NT2/D1 (cell line): ENCODE results near the gene UBAP1.

Source experiments
- SUZ12 ChIP-seq: IDR thresholded peaks from 2 replicates; pipeline ENCODE4 v1.6.1; 2011; ENCODE audit not compliant: insufficient read length, insufficient read depth; ENCODE audit errors: extremely low read depth
- YY1 ChIP-seq: IDR thresholded peaks from 2 replicates; pipeline ENCODE4 v1.6.1; 2011; ENCODE audit not compliant: insufficient read length, insufficient read depth
- ZNF274 ChIP-seq: IDR thresholded peaks from 2 replicates; pipeline ENCODE4 v1.6.1; 2011; ENCODE audit warnings: mild to moderate bottlenecking, low read depth, low read length

GRCh38 chr9:34252670-34253459, 74.0 kb downstream of the UBAP1 start:
- TF ChIP-seq ZNF274 (no peak), YY1 (no peak), SUZ12 (no peak)
